ENCODE measurements around the gene SDC3.

The SDC3 gene

DNA sequence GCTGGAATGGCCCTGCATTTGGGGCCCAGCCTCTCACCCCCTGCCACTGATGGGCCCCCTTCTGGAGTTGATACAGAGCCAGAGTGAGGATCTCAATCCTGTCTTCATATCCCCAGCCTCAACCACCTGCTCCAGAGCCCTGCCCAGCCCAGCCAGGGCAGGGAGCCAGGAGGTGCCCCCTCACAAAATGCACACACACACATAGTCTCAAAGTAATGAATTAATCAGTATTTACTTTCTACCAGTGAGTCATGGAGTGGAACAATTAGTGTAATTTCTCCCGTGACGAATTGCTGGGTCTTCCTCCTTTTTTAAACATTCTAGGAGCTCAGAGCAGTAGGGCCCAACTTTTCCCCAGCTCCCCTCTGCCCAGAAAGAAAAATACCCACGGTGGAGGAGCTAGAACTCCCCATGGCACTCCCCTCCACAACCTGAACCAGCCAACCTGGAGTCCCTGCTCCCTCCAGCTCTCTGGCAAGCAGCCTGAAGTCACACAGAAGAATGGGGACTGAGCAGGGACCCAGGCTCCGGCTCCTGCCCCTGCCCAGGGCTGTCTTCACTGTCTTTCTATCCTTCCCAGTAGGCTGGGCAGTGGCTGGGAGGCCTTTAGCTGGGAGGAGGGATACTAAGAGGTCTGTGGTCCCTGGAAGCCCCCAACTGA, 29.3 kb downstream of the SDC3 start:
- peaks cover 15% of the 10 kb centered on the region; the same call in 1 of the 2 replicates for H4K20me1 ChIP-seq (ENCODE audit: insufficient read depth, low read length)
- no peaks in the 10 kb centered on the region for H3K36me3 ChIP-seq (ENCODE audit: insufficient read depth, low read length)
- H3K4me3 ChIP-seq (ENCODE audit: low read depth in 1 of 2, low read length in 2 of 2): no peak overlapping the region
- no peak overlapping the region for H2AFZ ChIP-seq (ENCODE audit: low read depth, low read length)
- DNase-seq: no peak
- no peaks in the 10 kb centered on the region for H3K4me1 ChIP-seq (ENCODE audit: insufficient read depth, low read length)
- peaks cover 26% of the 10 kb centered on the region for H3K27me3 ChIP-seq (ENCODE audit: insufficient read depth, low read length, poor library complexity)
- ATAC-seq (ENCODE audit: insufficient read depth, low read depth): no peak
- no peak overlapping the region for H3K9ac ChIP-seq (ENCODE audit: low read depth, low read length)
- H3K27ac ChIP-seq (ENCODE audit: low read length): no peak overlapping the region
- no peak for TF ChIP-seq EZH2 (IDR thresholded peaks at IDR 0.05; ENCODE audit: borderline replicate concordance, low read depth, low read length, severe bottlenecking)
- TF ChIP-seq, protein P1, sequence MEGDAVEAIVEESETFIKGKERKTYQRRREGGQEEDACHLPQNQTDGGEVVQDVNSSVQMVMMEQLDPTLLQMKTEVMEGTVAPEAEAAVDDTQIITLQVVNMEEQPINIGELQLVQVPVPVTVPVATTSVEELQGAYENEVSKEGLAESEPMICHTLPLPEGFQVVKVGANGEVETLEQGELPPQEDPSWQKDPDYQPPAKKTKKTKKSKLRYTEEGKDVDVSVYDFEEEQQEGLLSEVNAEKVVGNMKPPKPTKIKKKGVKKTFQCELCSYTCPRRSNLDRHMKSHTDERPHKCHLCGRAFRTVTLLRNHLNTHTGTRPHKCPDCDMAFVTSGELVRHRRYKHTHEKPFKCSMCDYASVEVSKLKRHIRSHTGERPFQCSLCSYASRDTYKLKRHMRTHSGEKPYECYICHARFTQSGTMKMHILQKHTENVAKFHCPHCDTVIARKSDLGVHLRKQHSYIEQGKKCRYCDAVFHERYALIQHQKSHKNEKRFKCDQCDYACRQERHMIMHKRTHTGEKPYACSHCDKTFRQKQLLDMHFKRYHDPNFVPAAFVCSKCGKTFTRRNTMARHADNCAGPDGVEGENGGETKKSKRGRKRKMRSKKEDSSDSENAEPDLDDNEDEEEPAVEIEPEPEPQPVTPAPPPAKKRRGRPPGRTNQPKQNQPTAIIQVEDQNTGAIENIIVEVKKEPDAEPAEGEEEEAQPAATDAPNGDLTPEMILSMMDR (IDR thresholded peaks at IDR 0.05; ENCODE audit: borderline replicate concordance, extremely low read depth, low read length, poor library complexity, severe bottlenecking): no peak
- H3K79me2 ChIP-seq (ENCODE audit: insufficient read depth, low read length): no peaks in the 10 kb centered on the region
- H3K9me3 ChIP-seq (ENCODE audit: insufficient read depth, low read length, severe bottlenecking): no peaks in the 10 kb centered on the region
- H3K4me2 ChIP-seq (ENCODE audit: insufficient read depth, low read length): no peak overlapping the region

DNA sequence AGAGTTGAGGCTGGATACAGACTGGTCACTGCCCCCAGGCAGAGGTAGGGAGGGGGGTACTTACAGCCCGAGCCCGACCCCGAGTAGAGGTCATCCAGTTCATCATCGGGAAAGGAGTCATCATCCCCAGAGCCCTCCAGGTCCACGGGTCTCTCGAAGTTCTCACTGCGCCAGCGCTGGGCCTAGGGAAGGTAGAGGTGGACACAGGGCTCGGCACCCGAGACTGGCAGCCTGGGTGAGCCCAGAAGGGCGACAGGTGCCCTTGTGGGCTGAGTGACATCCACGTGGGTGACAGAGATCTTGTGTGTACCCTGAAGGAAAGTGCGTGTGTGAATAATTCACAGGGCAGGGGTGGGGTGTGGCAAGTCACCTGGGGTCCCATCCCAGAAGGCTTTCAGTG, 30.0 kb downstream of the SDC3 start:
- no peak for TF ChIP-seq EZH2 (IDR thresholded peaks at IDR 0.05; ENCODE audit: borderline replicate concordance, low read depth, low read length, severe bottlenecking)
- TF ChIP-seq, protein P1 (IDR thresholded peaks at IDR 0.05; ENCODE audit: borderline replicate concordance, extremely low read depth, low read length, poor library complexity, severe bottlenecking): no peak
- Histone ChIP-seq H3K4me1 (ENCODE audit: insufficient read depth, low read length) (no peaks in the 10 kb centered on the region), H3K79me2 (ENCODE audit: insufficient read depth, low read length) (no peaks in the 10 kb centered on the region)

DNA sequence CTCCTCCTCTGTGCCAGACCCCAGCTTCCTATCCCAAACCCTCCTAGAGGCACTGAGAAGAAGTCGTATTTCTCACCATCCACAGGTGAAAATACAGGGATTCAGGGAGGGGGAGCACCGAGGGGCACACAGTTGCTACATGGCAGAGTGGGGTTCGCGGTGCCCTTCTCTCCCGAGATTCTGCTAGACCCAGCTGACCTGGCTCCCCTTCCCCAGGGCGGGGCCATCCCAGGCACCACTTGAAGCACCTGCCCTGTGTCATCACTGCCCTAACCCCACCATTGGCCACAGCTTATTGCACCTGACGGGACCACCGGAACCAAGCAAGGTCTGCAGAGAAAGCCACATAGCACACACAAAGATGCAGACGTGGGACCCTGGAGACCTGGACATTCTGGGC, 30.5 kb downstream of the SDC3 start:
- Histone ChIP-seq H3K4me1 (ENCODE audit: insufficient read depth, low read length) (no peaks in the 10 kb centered on the region), H4K20me1 (ENCODE audit: insufficient read depth, low read length) (peaks cover 15% of the 10 kb centered on the region; the same call in 1 of the 2 replicates), H3K4me3 (ENCODE audit: low read depth in 1 of 2, low read length in 2 of 2) (no peak overlapping the region), H3K27me3 (ENCODE audit: insufficient read depth, low read length, poor library complexity) (peaks cover 25% of the 10 kb centered on the region), H3K36me3 (ENCODE audit: insufficient read depth, low read length) (no peaks in the 10 kb centered on the region), H3K27ac (ENCODE audit: low read length) (no peak overlapping the region), H2AFZ (ENCODE audit: low read depth, low read length) (no peak overlapping the region), H3K79me2 (ENCODE audit: insufficient read depth, low read length) (no peaks in the 10 kb centered on the region), H3K9me3 (ENCODE audit: insufficient read depth, low read length, severe bottlenecking) (peaks cover 3% of the 10 kb centered on the region), H3K4me2 (ENCODE audit: insufficient read depth, low read length) (no peak overlapping the region), H3K9ac (ENCODE audit: low read depth, low read length) (no peak overlapping the region)
- TF ChIP-seq EZH2 (IDR thresholded peaks at IDR 0.05; ENCODE audit: borderline replicate concordance, low read depth, low read length, severe bottlenecking): no peak
- TF ChIP-seq, protein P1 (IDR thresholded peaks at IDR 0.05; ENCODE audit: borderline replicate concordance, extremely low read depth, low read length, poor library complexity, severe bottlenecking): no peak
- ATAC-seq (ENCODE audit: insufficient read depth, low read depth) (no peak), DNase-seq (no peak)

More for the DNA sequence above, 30.0 kb downstream of the SDC3 start:
- Histone ChIP-seq H2AFZ (ENCODE audit: low read depth, low read length) (no peak overlapping the region), H4K20me1 (ENCODE audit: insufficient read depth, low read length) (peaks cover 15% of the 10 kb centered on the region; the same call in 1 of the 2 replicates), H3K4me2 (ENCODE audit: insufficient read depth, low read length) (no peak overlapping the region), H3K4me3 (ENCODE audit: low read depth in 1 of 2, low read length in 2 of 2) (no peak overlapping the region), H3K9ac (ENCODE audit: low read depth, low read length) (no peak overlapping the region), H3K9me3 (ENCODE audit: insufficient read depth, low read length, severe bottlenecking) (no peaks in the 10 kb centered on the region), H3K27me3 (ENCODE audit: insufficient read depth, low read length, poor library complexity) (peaks cover 25% of the 10 kb centered on the region), H3K27ac (ENCODE audit: low read length) (no peak overlapping the region), H3K36me3 (ENCODE audit: insufficient read depth, low read length) (no peaks in the 10 kb centered on the region)
- DNase-seq: no peak
- ATAC-seq (ENCODE audit: insufficient read depth, low read depth): no peak
